Measurements from ENCODE around the gene CRYAB.
A peak's percentile ranks its signal among the peaks of the same experiment; 100 is the strongest.
"Not testable (repeated sequence)": the region's sequence is repeated elsewhere in the genome, so short reads cannot be mapped to it uniquely, and the experiment has no call there.

CRYAB gene

GRCh38 chr11:111934306-111934705 is 22.7 kb upstream of the CRYAB start:
- DNase-seq (ENCODE audit: low read depth), result no peak
- H3K4me3 ChIP-seq (ENCODE audit: low read depth, low read length), result no peak overlapping the region
- TF ChIP-seq CTCF (IDR thresholded peaks at IDR 0.05; ENCODE audit: control insufficient read depth, extremely low read depth, insufficient read depth), result no peak

- TF ChIP-seq CTCF (IDR thresholded peaks at IDR 0.05; ENCODE audit: control insufficient read depth, extremely low read depth, insufficient read depth), result no peak
- DNase-seq (ENCODE audit: low read depth), result no peak
- H3K4me3 ChIP-seq (ENCODE audit: low read depth, low read length), result no peak overlapping the region
These were observed 22.3 kb upstream of the CRYAB start for GRCh38 chr11:111933872-111934271.

GRCh38 chr11:111933176-111933575 is 21.6 kb upstream of the CRYAB start:
- H3K4me3 ChIP-seq (ENCODE audit: low read depth, low read length); DNase-seq (ENCODE audit: low read depth): not testable (repeated sequence)

GRCh38 chr11:111932611-111932950 is 21.0 kb upstream of the CRYAB start:
- no peak overlapping the region for H3K4me3 ChIP-seq (ENCODE audit: low read depth, low read length)
- no peak for TF ChIP-seq CTCF (IDR thresholded peaks at IDR 0.05; ENCODE audit: control insufficient read depth, extremely low read depth, insufficient read depth)
- DNase-seq (ENCODE audit: low read depth), result no peak

- H3K4me3 ChIP-seq (ENCODE audit: low read depth, low read length), result no peak overlapping the region
- no peak for DNase-seq (ENCODE audit: low read depth)
- no peak for TF ChIP-seq CTCF (IDR thresholded peaks at IDR 0.05; ENCODE audit: control insufficient read depth, extremely low read depth, insufficient read depth)
These were observed 18.9 kb upstream of the CRYAB start for GRCh38 chr11:111930472-111930871.

- peak; percentile 88 for DNase-seq (ENCODE audit: low read depth)
- peak overlapping the region; percentile 46 for H3K4me3 ChIP-seq (ENCODE audit: low read depth, low read length)
- no peak for TF ChIP-seq CTCF (IDR thresholded peaks at IDR 0.05; ENCODE audit: control insufficient read depth, extremely low read depth, insufficient read depth)
These were observed 15.2 kb upstream of the CRYAB start for GRCh38 chr11:111926505-111927391.

GRCh38 chr11:111925953-111926352 is 14.4 kb upstream of the CRYAB start:
- TF ChIP-seq CTCF (IDR thresholded peaks at IDR 0.05; ENCODE audit: control insufficient read depth, extremely low read depth, insufficient read depth), result no peak
- no peak overlapping the region; the same call in 1 of the 2 replicates for H3K4me3 ChIP-seq (ENCODE audit: low read depth, low read length)

More at GRCh38 chr11:111925953-111926352, 14.4 kb upstream of the CRYAB start:
- no peak for DNase-seq (ENCODE audit: low read depth)
